ENCODE data around the gene APBB2.

GRCh38 chr4:41026971-41027370 lies 187.4 kb downstream of the APBB2 start:
- TF ChIP-seq EZH2 (IDR thresholded peaks at IDR 0.05; ENCODE audit: borderline replicate concordance, insufficient read depth, low read depth, low read length, poor library complexity, severe bottlenecking) (no peak), CTCF (IDR thresholded peaks at IDR 0.05) (no peak)
